ENCODE results near the gene ARID1A.

The ARID1A gene

DNA sequence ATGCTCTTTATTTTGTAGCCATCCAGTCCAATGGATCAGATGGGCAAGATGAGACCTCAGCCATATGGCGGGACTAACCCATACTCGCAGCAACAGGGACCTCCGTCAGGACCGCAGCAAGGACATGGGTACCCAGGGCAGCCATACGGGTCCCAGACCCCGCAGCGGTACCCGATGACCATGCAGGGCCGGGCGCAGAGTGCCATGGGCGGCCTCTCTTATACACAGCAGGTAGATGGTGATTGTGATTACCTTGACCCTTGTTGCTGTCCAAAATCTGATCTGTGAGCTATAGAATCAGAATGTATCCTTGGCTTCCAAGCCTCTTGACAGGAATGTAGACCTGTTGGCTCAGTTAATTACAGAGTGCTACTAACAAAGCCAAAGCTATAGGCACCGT lies 33.8 kb downstream of the ARID1A start:
- no peak for DNase-seq

DNA sequence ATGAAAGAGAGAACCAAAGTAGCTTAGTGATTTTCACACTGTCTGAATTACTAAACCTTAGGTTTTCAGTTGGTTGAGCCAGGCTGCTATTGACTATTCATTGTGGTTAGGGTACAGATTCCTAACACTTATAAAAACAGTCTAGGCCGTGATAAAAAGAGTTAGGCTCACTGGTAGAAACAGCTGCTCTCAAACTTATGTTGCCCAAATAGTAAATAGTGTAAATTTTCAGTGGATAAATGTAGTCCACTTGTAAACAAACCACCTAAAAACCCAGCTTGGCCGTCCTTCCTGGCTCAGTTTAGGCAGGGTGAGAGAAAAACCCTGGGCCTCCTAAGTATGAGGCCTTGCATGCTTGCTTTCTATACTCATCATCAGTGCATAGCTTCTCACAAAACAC lies 34.9 kb downstream of the ARID1A start:
- DNase-seq: no peak

- DNase-seq: no peak
Observed at GRCh38 chr1:26731233-26731902, 35.6 kb downstream of the ARID1A start.

- no peak for DNase-seq
Observed at GRCh38 chr1:26733392-26733791, 37.6 kb downstream of the ARID1A start.

DNA sequence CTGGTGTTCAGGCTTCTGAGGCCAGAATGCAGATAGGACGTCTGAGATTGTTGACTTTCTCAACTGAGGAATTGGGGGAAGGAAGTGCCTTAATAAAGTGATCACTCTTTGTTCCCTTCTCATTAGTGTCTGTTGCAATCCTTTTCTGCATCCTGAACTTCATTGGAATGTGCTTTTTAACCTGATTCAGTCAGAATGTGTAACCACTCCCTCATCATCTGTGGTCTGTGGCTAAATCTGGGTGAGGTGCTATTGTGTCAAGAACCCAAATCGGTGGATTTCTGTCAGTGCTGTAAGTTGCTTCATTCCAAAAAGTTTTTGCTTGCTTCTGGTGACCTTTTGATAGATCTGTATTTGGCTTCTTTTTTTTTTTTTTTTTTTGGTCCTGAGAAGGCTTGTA lies 38.2 kb downstream of the ARID1A start:
- DNase-seq: peak; percentile 68

GRCh38 chr1:26734501-26735058 lies 38.8 kb downstream of the ARID1A start:
- no peak for DNase-seq

- no peak for DNase-seq
Observed at GRCh38 chr1:26739329-26739914, 43.6 kb downstream of the ARID1A start.

GRCh38 chr1:26740023-26740634 lies 44.3 kb downstream of the ARID1A start:
- DNase-seq: peak; percentile 56

DNA sequence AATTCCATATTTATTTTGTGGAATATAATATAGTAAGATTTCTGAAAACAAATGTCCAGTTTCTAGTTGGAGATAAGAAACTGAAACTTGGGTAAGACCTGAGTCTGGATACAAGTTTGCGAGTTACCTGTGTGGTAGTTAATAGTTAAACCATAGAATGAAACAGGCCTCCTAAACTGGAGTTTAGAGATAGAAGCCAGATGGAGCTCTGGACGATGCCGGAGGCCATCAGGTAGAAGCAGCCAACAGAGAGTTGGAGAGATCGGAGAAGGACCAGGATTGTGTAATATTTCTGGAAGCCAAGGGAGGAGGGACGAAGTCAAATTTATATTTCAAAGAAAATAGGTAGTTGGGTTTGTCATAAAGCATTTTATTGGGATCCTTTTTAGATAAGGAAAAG lies 45.1 kb downstream of the ARID1A start:
- no peak for DNase-seq

- DNase-seq: no peak
Observed at GRCh38 chr1:26743426-26744059, 47.7 kb downstream of the ARID1A start.

GRCh38 chr1:26744075-26744959 lies 48.5 kb downstream of the ARID1A start:
- DNase-seq: peak; percentile 96

DNA sequence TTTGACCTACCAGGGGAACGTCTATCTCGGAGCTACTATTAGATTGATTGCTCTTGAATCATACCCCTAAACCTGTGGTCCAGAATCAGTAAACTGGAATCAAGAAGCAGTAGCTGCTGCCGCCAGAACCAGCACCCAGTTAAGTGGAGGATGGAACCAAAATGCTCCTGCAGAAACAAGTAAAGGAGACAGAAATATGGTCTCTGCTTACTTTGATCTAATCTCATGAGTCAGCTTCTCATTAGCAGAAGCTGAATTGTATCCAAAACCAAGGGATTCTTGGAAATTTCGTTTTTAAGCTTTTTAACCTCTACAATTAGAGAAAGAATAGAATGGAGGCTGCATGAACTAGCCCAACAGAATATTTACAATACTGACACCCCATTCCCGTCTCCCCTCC lies 49.4 kb downstream of the ARID1A start:
- DNase-seq: no peak

- no peak for DNase-seq
Observed at GRCh38 chr1:26747048-26747447, 51.2 kb downstream of the ARID1A start.

GRCh38 chr1:26748351-26748750 lies 52.5 kb downstream of the ARID1A start:
- DNase-seq: no peak

- no peak for DNase-seq
Observed at GRCh38 chr1:26749458-26749857, 53.6 kb downstream of the ARID1A start.

DNA sequence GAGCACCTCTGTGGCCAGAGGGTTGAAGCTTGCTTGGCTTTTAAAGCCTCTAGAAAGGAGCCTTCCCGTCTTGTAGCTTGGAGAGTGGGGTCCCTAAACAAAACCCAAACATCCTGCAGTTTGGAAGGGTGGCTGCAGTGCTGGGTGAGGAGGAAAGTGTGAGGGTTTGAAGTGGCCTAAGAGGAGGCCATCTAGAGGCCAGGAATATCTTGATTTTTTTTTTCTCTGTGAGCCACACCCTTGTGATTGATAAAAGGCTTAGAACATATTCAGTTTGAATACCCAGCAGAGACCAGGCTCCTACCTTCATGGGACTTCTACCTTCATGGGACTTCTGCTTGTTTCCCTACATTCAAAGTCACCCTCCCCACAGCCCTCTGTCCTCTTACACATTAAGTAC lies 54.6 kb downstream of the ARID1A start:
- no peak for DNase-seq

GRCh38 chr1:26752519-26752918 lies 56.7 kb downstream of the ARID1A start:
- DNase-seq: no peak

DNA sequence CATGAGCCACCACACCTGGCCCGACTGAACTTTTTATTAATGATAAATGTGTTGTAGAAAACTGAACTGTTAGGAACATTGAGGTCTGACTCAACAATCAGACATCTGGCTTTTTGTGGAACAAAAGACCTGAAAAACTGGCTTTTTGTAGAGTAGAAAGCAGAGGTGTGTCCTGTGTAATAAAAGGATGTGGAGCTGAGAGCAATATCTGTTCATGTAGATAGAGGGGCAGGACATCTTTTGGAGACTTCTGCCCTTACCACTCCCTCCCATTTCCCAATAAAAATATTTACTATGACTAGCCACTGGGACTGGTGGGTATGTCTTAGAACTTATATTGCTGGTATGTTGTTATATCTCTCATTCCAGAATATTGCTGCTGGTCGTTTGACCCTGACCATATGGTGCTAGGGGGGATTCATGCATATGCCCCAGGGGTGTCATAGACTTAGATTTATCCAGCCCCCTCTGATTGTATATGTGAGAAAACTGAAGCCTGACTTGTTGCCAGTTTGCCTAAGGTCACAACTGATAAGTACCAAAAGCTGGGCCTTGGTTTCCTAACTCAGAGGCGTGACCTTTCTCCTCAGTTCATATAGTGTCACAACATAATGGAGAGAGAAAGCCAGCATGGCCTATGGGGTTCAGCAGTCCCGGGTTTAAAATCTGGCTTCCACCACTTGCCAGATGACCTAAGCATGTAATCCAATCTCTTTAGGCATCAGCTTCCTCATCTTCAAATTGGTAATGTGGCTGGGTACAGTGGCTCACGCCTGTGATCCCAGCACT lies 58.5 kb downstream of the ARID1A start:
- no peak for DNase-seq

GRCh38 chr1:26758358-26758757 lies 62.5 kb downstream of the ARID1A start:
- no peak for DNase-seq

DNA sequence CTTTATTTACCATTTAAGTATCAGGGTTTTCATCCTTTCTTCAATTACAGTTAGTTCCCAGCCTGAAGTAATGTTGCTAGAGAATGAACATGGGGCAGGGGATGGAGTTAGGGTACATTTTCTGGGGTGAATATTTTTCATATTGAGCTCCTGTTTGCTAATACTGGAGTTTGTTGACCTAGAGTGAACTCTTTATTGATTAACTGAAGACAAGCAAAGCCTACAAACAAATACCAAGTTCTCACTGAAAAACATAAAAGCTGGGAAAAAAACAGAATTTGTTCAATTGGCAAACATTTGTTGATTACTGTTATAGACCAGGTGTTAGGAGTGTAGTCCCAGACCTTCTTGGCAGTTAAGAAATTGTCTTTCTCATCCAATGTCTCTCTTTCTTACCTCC lies 63.7 kb downstream of the ARID1A start:
- no peak for DNase-seq

DNA sequence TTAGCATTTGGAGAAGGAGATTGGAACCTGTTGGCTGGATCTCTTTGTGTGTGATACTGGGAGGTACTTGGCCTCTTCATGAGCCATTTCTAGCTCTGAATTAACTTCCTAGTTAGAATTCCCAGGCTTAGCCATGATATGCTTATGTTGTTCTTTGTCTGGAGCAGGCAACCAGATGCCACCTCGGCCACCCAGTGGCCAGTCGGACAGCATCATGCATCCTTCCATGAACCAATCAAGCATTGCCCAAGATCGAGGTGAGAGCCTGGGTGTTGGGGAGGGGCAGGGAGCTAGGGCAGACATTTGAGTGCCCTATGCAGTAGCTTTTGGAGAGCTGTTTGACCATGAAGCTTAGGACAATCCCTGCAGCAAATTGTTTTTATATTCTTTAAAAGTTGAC lies 65.4 kb downstream of the ARID1A start:
- no peak for DNase-seq

GRCh38 chr1:26767714-26768113 lies 71.9 kb downstream of the ARID1A start:
- no peak for DNase-seq
